Pancreas (tissue), 10 donors: ENCODE measurements around the gene AKAP13. TPM values are rescaled to one million over a fixed set of nuclear protein-coding genes. Genes with fewer than 3 reads are reported as not detected.

ENCODE experiments used
- ATAC-seq, 4 donors: fragments of 200-7000 bp; cut with Tn5 transposase; one replicate each; pipeline versions ENCODE4 v1.8.0 to v1.9.1; 2020; ENCODE audit warnings: mild to moderate bottlenecking in 4 of 4, moderate library complexity in 4 of 4
- DNase-seq, 6 donors: peaks; one replicate each; pipeline ENCODE4 v3.0.0-alpha.2; 2020
- FAIRE-seq: peaks from 2 replicates; lab custom pipeline; 2012; peaks lifted over from hg19 to GRCh38; lab: Jason Lieb, UNC
- H3K27ac ChIP-seq, 4 donors: fragments of 200-600 bp; sonication (generic); 1 replicate in 3 of 4; 2 replicates in 1 of 4; pipeline versions ENCODE4 v1.5.0 to v1.8.0; 2020
- H3K27me3 ChIP-seq, 4 donors: fragments of 200-600 bp; one replicate each; pipeline ENCODE4 v1.8.0; 2021
- H3K36me3 ChIP-seq, 3 donors: fragments of 200-600 bp; sonication (generic) in 1 of 3; one replicate each; pipeline versions ENCODE4 v1.5.0 to v1.8.0; 2020 to 2021
- H3K4me1 ChIP-seq, 3 donors: fragments of 200-600 bp; one replicate each; pipeline ENCODE4 v1.8.0; 2021
- H3K4me3 ChIP-seq, 4 donors: fragments of 200-600 bp; sonication (generic) in 2 of 4; one replicate each; pipeline versions ENCODE4 v1.5.0 to v1.8.0; 2020 to 2021
- H3K9me3 ChIP-seq, 4 donors: fragments of 200-600 bp; one replicate each; pipeline ENCODE4 v1.8.0; 2021
- CTCF ChIP-seq, 4 donors: fragments of 200-600 bp; sonication (generic) in 3 of 4; IDR thresholded peaks; one replicate each; pipeline versions ENCODE4 v1.5.0 to v1.8.0; 2021; ENCODE audit warnings: antibody characterized with exemption in 4 of 4
- WGBS, 2 donors: extraction: QIAGEN DNeasy Blood & Tissue Kit; methylation state at CpG; one replicate each; pipeline ENCODE4 v1.1.7; 2013; 5-methylcytosine and 5-hydroxymethylcytosine counted together
- intact Hi-C, 3 donors: fragments of 100-400 bp; cut with DNase I; formaldehyde crosslinking; loops; one replicate each; pipeline versions ENCODE4 v1.11.1 to v1.14.2; 2022
- polyA plus RNA-seq, 2 donors: library from polyadenylated mRNA; stranded (reverse); fragments of 200-250 nt; gene quantifications; one replicate each; pipeline ENCODE4 v1.2.3, GENCODE V29; 2013
- total RNA-seq, 6 donors: library from RNA; stranded (reverse); fragmentation: NEBNext Ultra II Directional in 4 of 6; extraction: Animal tissue kit (Norgen Biotek cat#: 25700) in 4 of 6; gene quantifications; one replicate each; pipeline versions ENCODE4 v1.2.1 to v1.2.4, GENCODE V29; 2021 to 2023
- donor health status: healthy with polysubstance abuse.
- donor health status: DM: no; HTN: no; CAD: no; lungs with moderate emphysema.
- donor health status: DM: no; HTN: no; CAD: no.
- donor health status: control.
- donor health status: control.
- donor health status: Bipolar disorder and iron deficiency.
- donor health status: DM: yes; HTN: yes; CAD: no.
- donor health status: DM: no; HTN: no; CAD: no.
- donor health status: DM: no; HTN: no; CAD: no.
- donor health status: DM: yes; HTN: yes; CAD: no.

AKAP13 gene
- total and polyA plus RNA-seq, 8 donors = 64.9 to 139 (median 89.9) TPM

GRCh38 chr15:85495544-85495943 lies 115.1 kb downstream of the AKAP13 start:
- Histone ChIP-seq H3K27me3 (no peaks in the 10 kb centered on the region), H3K27ac (no peak overlapping the region), H3K36me3 (no peaks in the 10 kb centered on the region), H3K9me3 (no peaks in the 10 kb centered on the region), H3K4me1 (peaks cover 0 to 14% (median 11%) of the 10 kb centered on the region in 3 donors), H3K4me3 (no peak overlapping the region)
- no peak for ATAC-seq
- DNase-seq = no peak
- no peak for TF ChIP-seq CTCF (IDR thresholded peaks at IDR 0.05)
- intact Hi-C loops = no loop called here
- WGBS, 2 donors = 86 to 92% methylated on average over 2 of the region's 2 CpGs
- FAIRE-seq = no peak

- ATAC-seq (no peak), DNase-seq (no peak), FAIRE-seq (no peak)
- Histone ChIP-seq H3K4me1 (peaks cover 0 to 14% (median 11%) of the 10 kb centered on the region in 3 donors), H3K27ac (no peak overlapping the region), H3K36me3 (no peaks in the 10 kb centered on the region), H3K9me3 (no peaks in the 10 kb centered on the region), H3K4me3 (no peak overlapping the region), H3K27me3 (no peaks in the 10 kb centered on the region)
- 78 to 80% methylated on average over 8 of the region's 8 CpGs for WGBS, 2 donors
- TF ChIP-seq CTCF (IDR thresholded peaks at IDR 0.05) = no peak
- intact Hi-C loops = no loop called here
These were observed 115.7 kb downstream of the AKAP13 start for GRCh38 chr15:85496151-85496550.

GRCh38 chr15:85496551-85497171 lies 116.3 kb downstream of the AKAP13 start:
- H3K9me3 ChIP-seq = no peaks in the 10 kb centered on the region
- WGBS, 2 donors = 37 to 41% methylated on average over 2 of the region's 2 CpGs
- no peak for TF ChIP-seq CTCF (IDR thresholded peaks at IDR 0.05)
- no peaks in the 10 kb centered on the region for H3K36me3 ChIP-seq
- intact Hi-C loops = no loop called here
- FAIRE-seq (no peak), DNase-seq (no peak), ATAC-seq (no peak)
- no peak overlapping the region for H3K27ac ChIP-seq
- H3K4me1 ChIP-seq = peaks cover 0 to 14% (median 11%) of the 10 kb centered on the region in 3 donors
- no peaks in the 10 kb centered on the region for H3K27me3 ChIP-seq
- no peak overlapping the region for H3K4me3 ChIP-seq

GRCh38 chr15:85497172-85497569 lies 116.8 kb downstream of the AKAP13 start:
- peaks cover 0 to 14% (median 11%) of the 10 kb centered on the region in 3 donors for H3K4me1 ChIP-seq
- DNase-seq = no peak
- H3K9me3 ChIP-seq = no peaks in the 10 kb centered on the region
- no peak for TF ChIP-seq CTCF (IDR thresholded peaks at IDR 0.05)
- no peaks in the 10 kb centered on the region for H3K36me3 ChIP-seq
- WGBS, 2 donors = 53 to 61% methylated on average over 2 of the region's 2 CpGs
- H3K27me3 ChIP-seq = no peaks in the 10 kb centered on the region
- no peak for FAIRE-seq
- no peak overlapping the region for H3K27ac ChIP-seq
- no peak overlapping the region for H3K4me3 ChIP-seq
- no peak for ATAC-seq
- intact Hi-C loops = no loop called here

GRCh38 chr15:85498471-85498870 lies 118.1 kb downstream of the AKAP13 start:
- peaks cover 0 to 14% (median 11%) of the 10 kb centered on the region in 3 donors for H3K4me1 ChIP-seq
- no peaks in the 10 kb centered on the region for H3K36me3 ChIP-seq
- no peak overlapping the region for H3K4me3 ChIP-seq
- no peak overlapping the region for H3K27ac ChIP-seq
- TF ChIP-seq CTCF (IDR thresholded peaks at IDR 0.05) = no peak
- H3K27me3 ChIP-seq = no peaks in the 10 kb centered on the region
- no peak for ATAC-seq
- 85% methylated on average over 6 of the region's 6 CpGs for WGBS, 2 donors
- FAIRE-seq = no peak
- intact Hi-C loops = no loop called here
- no peak for DNase-seq
- H3K9me3 ChIP-seq = no peaks in the 10 kb centered on the region
